ENCODE measurements around the gene NNMT.

GRCh38 chr11:114289779-114290178 lies 6.4 kb upstream of the NNMT start:
- no peak for TF ChIP-seq EP300 (conservative IDR thresholded peaks at IDR 0.05; ENCODE audit: poor library complexity, severe bottlenecking)
- TF ChIP-seq, protein P1, sequence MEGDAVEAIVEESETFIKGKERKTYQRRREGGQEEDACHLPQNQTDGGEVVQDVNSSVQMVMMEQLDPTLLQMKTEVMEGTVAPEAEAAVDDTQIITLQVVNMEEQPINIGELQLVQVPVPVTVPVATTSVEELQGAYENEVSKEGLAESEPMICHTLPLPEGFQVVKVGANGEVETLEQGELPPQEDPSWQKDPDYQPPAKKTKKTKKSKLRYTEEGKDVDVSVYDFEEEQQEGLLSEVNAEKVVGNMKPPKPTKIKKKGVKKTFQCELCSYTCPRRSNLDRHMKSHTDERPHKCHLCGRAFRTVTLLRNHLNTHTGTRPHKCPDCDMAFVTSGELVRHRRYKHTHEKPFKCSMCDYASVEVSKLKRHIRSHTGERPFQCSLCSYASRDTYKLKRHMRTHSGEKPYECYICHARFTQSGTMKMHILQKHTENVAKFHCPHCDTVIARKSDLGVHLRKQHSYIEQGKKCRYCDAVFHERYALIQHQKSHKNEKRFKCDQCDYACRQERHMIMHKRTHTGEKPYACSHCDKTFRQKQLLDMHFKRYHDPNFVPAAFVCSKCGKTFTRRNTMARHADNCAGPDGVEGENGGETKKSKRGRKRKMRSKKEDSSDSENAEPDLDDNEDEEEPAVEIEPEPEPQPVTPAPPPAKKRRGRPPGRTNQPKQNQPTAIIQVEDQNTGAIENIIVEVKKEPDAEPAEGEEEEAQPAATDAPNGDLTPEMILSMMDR (IDR thresholded peaks at IDR 0.05; ENCODE audit: poor library complexity, severe bottlenecking): no peak
